ENCODE results near the gene AGAP1.

The AGAP1 gene

DNA sequence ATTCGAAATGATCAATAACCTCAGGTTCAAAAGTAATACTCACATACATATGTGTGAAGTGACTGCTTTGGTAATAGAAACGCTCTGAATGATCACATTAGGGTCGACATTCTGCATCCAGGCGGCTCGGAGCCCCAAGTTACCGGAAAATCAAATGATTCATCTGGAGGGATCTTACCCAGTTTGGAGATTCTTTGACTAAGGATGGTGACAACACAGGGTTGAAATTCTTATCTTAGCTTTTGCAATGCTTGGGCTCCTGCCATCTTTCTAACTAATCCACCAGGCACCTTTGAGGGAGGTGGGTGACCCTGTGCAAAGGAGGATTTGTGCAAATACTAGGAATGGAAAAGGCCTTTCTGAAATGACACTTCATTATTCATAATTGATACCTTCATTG lies 663.5 kb downstream of the AGAP1 start:
- DNase-seq (ENCODE audit: insufficient read length, low spot score): no peak
- no peak for FAIRE-seq
- TF ChIP-seq POLR2AphosphoS5 (IDR thresholded peaks at IDR 0.05; ENCODE audit: low read depth, low read length) (no peak), POLR2A (IDR thresholded peaks at IDR 0.05; ENCODE audit: low read depth, low read length) (no peak), POU2F2 (IDR thresholded peaks at IDR 0.05; ENCODE audit: low read depth, low read length) (no peak), TAF1 (IDR thresholded peaks at IDR 0.05; ENCODE audit: low read depth, low read length) (no peak), SPI1 (IDR thresholded peaks at IDR 0.05; ENCODE audit: low read depth, low read length) (no peak), PAX5 (IDR thresholded peaks at IDR 0.05; ENCODE audit: insufficient read depth, low read length, severe bottlenecking) (no peak)

DNA sequence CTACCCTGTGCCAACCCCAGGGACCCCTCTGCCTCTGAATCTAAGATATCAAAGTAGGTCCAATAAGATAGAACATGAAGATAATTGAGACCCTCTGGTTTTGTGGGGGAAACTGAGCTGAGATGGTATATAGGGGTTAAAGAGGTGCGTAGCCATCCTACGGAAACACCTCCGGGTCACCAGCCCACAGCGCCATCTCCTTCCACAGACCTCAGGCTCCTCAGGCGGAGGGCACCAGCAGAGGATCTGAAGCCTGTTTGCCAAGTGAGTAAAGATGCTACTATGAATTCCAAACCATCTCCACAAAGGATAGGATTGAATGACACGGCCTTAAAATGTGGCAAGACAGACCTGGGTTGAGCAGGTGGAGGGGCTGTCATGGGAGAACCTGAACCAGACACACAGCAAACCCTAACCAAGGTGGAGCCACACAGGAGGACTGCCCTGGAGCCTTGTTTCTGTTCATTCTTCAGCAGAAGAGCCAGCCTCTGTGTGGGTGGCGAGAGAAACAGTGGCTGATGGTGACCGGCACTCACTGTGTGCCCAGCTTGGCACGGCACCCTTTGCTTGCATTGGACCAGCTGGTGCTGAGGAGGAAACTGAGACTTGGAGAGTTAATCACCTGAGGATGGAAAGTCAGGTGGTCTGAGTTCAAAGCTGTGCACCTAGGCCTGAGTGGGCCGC lies 664.1 kb downstream of the AGAP1 start:
- DNase-seq (ENCODE audit: insufficient read length, low spot score): no peak
- no peak for FAIRE-seq

DNA sequence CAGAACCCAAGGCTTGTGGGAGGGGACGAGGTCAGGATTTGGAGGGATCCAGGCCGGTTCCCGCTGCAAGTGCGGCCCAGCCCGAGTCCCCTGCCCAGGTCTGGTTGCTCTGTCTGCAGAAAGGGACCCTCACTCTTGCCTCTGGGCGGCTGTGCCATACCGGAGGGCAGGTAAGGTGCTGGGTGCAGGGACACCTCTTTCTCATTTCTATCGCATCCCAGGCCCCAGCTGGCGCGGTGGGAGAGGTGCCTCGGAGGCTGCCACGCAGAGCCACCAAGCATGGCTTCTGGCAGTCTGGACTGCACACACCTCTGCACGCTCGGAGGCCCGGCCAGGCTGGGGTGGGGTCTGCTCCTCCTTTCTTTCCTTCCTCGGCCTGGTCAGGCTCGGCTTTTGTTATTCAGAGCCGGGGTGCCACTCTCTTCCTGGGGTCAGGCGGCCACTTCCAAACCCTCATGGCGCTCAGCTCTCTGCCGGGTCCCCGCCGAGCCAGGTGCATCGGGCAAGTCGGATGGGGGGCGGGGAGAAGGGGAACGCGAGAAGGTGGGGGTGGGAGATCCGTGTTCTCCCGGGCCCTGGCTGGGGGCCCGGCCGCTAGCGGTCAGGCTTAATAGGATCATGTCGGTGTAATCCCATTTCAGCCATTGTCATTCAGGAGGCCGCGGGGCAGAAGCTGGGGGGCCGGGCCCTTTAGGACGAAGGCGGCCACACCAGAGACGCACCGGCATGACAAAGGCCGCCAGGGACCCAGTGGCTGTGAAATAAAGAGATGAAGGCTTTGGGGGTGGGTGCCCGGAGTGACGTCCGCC lies 665.3 kb downstream of the AGAP1 start:
- DNase-seq (ENCODE audit: insufficient read length, low spot score) (no peak), FAIRE-seq (no peak)
- TF ChIP-seq POLR2AphosphoS5 (IDR thresholded peaks at IDR 0.05; ENCODE audit: low read depth, low read length) (no peak), SPI1 (IDR thresholded peaks at IDR 0.05; ENCODE audit: low read depth, low read length) (no peak), TAF1 (IDR thresholded peaks at IDR 0.05; ENCODE audit: low read depth, low read length) (no peak), POLR2A (IDR thresholded peaks at IDR 0.05; ENCODE audit: low read depth, low read length) (no peak), PAX5 (IDR thresholded peaks at IDR 0.05; ENCODE audit: insufficient read depth, low read length, severe bottlenecking) (no peak), POU2F2 (IDR thresholded peaks at IDR 0.05; ENCODE audit: low read depth, low read length) (no peak)

More for the DNA sequence above, 664.1 kb downstream of the AGAP1 start:
- no peak for TF ChIP-seq PAX5 (IDR thresholded peaks at IDR 0.05; ENCODE audit: insufficient read depth, low read length, severe bottlenecking)
- TF ChIP-seq SPI1 (IDR thresholded peaks at IDR 0.05; ENCODE audit: low read depth, low read length): no peak
- no peak for TF ChIP-seq POLR2A (IDR thresholded peaks at IDR 0.05; ENCODE audit: low read depth, low read length)
- no peak for TF ChIP-seq POLR2AphosphoS5 (IDR thresholded peaks at IDR 0.05; ENCODE audit: low read depth, low read length)
- no peak for TF ChIP-seq POU2F2 (IDR thresholded peaks at IDR 0.05; ENCODE audit: low read depth, low read length)
- no peak for TF ChIP-seq TAF1 (IDR thresholded peaks at IDR 0.05; ENCODE audit: low read depth, low read length)

DNA sequence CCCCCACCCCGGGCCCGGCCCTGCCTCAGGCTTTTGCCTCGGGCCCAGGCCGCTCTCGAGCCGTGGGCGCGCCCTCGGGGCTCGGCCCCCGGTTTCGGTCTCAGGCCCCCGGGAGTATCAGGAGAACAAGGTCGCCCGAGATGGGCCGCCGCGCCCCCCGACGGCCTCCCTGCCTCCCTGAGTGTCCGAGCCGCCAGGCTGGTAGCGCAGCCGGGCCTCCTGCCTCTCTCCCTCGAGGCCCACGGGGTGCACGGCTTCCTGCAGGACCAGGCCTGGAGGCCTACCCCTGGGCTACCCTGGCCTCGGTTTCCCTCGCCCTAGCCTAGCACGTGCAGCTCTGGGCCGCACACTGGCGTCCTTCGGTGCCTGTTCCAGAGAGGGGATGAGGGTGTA lies 665.9 kb downstream of the AGAP1 start:
- TF ChIP-seq SPI1 (IDR thresholded peaks at IDR 0.05; ENCODE audit: low read depth, low read length) (no peak), POLR2A (IDR thresholded peaks at IDR 0.05; ENCODE audit: low read depth, low read length) (no peak), PAX5 (IDR thresholded peaks at IDR 0.05; ENCODE audit: insufficient read depth, low read length, severe bottlenecking) (no peak), TAF1 (IDR thresholded peaks at IDR 0.05; ENCODE audit: low read depth, low read length) (no peak), POLR2AphosphoS5 (IDR thresholded peaks at IDR 0.05; ENCODE audit: low read depth, low read length) (no peak), POU2F2 (IDR thresholded peaks at IDR 0.05; ENCODE audit: low read depth, low read length) (no peak)
- DNase-seq (ENCODE audit: insufficient read length, low spot score) (no peak), FAIRE-seq (no peak)

DNA sequence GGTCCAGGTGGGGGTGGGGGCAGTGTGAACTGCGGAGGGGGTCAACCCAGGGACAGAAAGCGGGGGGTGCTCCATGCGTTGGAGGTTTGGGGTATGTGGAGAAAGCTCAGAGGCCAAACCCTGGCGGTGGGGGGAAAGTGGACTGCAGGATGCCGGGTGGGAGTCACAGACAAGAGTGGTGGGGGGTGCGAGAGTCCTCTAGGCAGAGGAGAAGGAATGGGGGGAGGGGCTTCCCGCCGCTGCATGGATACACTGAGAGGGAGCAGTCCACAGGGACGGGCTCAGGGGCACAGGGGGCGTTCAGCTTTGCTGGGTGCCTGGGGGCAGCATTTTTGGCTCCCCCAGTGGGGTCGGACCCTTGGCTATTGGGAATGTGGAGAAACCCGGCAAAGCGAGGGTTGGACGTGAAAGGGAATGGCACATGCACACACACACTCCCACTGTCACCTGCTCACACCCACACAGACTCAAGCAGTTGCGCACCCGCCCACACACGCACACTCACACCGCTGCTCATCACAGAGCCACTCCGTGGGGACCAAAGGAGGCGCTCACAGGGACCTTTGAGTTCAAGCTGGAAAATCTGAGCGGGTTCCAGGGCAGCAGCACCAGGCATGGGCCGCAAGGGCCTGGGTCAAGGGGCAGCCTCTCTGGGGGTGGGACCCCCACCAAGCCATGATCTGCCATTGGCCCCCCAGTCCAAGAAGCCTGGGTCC lies 666.7 kb downstream of the AGAP1 start:
- DNase-seq (ENCODE audit: insufficient read length, low spot score) (no peak), FAIRE-seq (no peak)
- TF ChIP-seq POLR2AphosphoS5 (IDR thresholded peaks at IDR 0.05; ENCODE audit: low read depth, low read length): no peak
- no peak for TF ChIP-seq PAX5 (IDR thresholded peaks at IDR 0.05; ENCODE audit: insufficient read depth, low read length, severe bottlenecking)
- TF ChIP-seq SPI1 (IDR thresholded peaks at IDR 0.05; ENCODE audit: low read depth, low read length): no peak
- TF ChIP-seq POLR2A (IDR thresholded peaks at IDR 0.05; ENCODE audit: low read depth, low read length): no peak
- no peak for TF ChIP-seq POU2F2 (IDR thresholded peaks at IDR 0.05; ENCODE audit: low read depth, low read length)
- no peak for TF ChIP-seq TAF1 (IDR thresholded peaks at IDR 0.05; ENCODE audit: low read depth, low read length)

DNA sequence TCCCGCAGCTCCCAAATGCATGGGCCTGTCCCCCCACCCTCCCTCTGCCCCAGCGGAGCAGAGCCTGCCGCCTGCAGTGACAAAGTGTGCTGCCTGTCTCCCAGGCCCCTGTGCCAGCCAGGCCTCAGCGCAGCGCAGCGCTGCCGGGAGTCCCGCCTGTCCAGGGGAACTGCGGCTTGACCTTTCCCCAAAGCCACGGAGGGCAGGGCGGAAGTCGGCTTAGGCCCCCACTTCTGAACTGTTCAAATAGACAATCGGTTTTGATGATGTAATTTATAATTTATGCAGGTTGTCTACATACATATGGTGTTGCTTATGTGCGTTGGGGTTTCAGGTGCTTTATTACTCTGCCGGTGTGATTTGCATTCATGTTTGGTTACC lies 667.2 kb downstream of the AGAP1 start:
- DNase-seq (ENCODE audit: insufficient read length, low spot score) (no peak), FAIRE-seq (no peak)
- TF ChIP-seq PAX5 (IDR thresholded peaks at IDR 0.05; ENCODE audit: insufficient read depth, low read length, severe bottlenecking) (no peak), POLR2A (IDR thresholded peaks at IDR 0.05; ENCODE audit: low read depth, low read length) (no peak), TAF1 (IDR thresholded peaks at IDR 0.05; ENCODE audit: low read depth, low read length) (no peak), SPI1 (IDR thresholded peaks at IDR 0.05; ENCODE audit: low read depth, low read length) (no peak), POLR2AphosphoS5 (IDR thresholded peaks at IDR 0.05; ENCODE audit: low read depth, low read length) (no peak), POU2F2 (IDR thresholded peaks at IDR 0.05; ENCODE audit: low read depth, low read length) (no peak)

DNA sequence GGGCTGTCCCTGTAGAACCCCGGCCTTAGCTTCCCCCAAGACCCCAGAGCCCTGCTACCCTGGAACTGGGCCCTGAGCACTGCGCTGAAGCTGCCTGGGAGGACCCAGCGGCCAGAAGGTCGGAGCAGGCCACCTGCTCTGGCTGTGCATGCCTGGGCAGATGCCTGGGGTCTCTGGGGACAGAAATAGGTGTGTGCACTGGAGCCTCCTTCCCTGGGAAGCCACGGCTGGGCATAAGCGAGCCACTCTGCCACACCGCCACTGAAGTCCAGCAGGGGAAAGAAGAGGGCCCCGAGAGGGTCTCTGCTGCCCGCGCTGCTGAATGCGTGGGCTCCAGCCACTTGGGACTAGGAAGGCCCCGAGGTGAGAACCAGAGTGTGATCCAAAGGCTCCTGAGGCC lies 667.7 kb downstream of the AGAP1 start:
- TF ChIP-seq POU2F2 (IDR thresholded peaks at IDR 0.05; ENCODE audit: low read depth, low read length) (no peak), SPI1 (IDR thresholded peaks at IDR 0.05; ENCODE audit: low read depth, low read length) (no peak)
- FAIRE-seq: no peak
- DNase-seq (ENCODE audit: insufficient read length, low spot score): no peak

DNA sequence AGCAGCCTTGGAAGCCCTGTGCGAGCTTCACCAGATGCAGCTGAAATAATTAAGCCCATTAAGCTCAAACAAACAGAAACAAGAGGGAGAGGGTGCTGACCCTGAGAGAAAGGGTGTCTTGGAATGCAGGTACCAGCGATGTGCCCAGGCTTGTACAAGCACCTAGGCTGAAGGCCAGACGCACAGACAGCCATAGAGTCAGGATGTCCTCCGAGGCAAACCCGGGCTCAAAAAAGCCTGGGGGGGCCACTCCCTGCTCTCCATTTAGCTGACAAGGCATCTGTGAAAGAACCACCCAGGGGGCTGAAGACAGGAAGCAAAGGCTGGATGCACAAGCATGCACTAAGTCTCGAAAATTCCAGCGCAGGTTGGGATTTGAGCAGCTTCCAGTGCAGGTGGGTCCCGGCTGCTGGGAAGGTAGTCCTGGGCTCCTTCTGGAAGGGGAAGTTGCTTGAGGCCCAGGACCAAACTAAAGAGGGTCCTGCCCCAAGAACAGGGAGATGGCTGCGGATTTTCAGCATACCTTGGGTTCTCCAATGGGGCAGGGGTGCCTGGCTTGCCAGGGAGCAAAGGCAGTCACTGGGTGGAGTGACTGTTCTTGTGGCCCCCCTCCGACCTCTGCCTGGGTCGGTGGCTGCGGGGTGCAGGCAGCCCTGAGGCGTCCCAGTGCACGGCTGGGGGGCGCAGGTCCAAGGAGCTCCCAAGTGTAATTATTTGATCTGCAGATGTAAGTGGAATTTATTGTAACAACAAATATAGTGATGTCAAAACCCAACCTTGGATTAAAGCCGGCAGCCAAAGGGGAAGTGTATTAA lies 668.4 kb downstream of the AGAP1 start:
- FAIRE-seq: no peak

More for the DNA sequence above, 668.4 kb downstream of the AGAP1 start:
- no peak for TF ChIP-seq PAX5 (IDR thresholded peaks at IDR 0.05; ENCODE audit: insufficient read depth, low read length, severe bottlenecking)
- TF ChIP-seq POLR2A (IDR thresholded peaks at IDR 0.05; ENCODE audit: low read depth, low read length): no peak
- no peak for TF ChIP-seq POLR2AphosphoS5 (IDR thresholded peaks at IDR 0.05; ENCODE audit: low read depth, low read length)
- no peak for TF ChIP-seq SPI1 (IDR thresholded peaks at IDR 0.05; ENCODE audit: low read depth, low read length)
- TF ChIP-seq POU2F2 (IDR thresholded peaks at IDR 0.05; ENCODE audit: low read depth, low read length): no peak
- TF ChIP-seq TAF1 (IDR thresholded peaks at IDR 0.05; ENCODE audit: low read depth, low read length): no peak
- no peak for DNase-seq (ENCODE audit: insufficient read length, low spot score)
